Ishikawa (cell line): ENCODE data around the gene HLA-E.
A peak's percentile ranks its signal among the peaks of the same experiment; 100 is the strongest.

Experiments
- EP300 ChIP-seq: IDR thresholded peaks from 2 replicates; pipeline ENCODE4 v1.6.1; 2012; ENCODE audit warnings: borderline replicate concordance
- MAX ChIP-seq: IDR thresholded peaks from 2 replicates; pipeline ENCODE4 v1.6.1; 2012
- RAD21 ChIP-seq: IDR thresholded peaks from 2 replicates; pipeline ENCODE4 v1.6.1; 2012; ENCODE audit warnings: low read depth
- REST ChIP-seq: IDR thresholded peaks from 2 replicates; pipeline ENCODE4 v1.6.1; 2012; ENCODE audit warnings: low read depth, mild to moderate bottlenecking
- TEAD4 ChIP-seq: IDR thresholded peaks from 2 replicates; pipeline ENCODE4 v1.6.1; 2012
- YY1 ChIP-seq: IDR thresholded peaks from 2 replicates; pipeline ENCODE4 v1.6.1; 2012; ENCODE audit warnings: low read depth

GRCh38 chr6:30515944-30516753, 26.8 kb downstream of the HLA-E start:
- TF ChIP-seq EP300 (peak; percentile 33; the same call in 1 of the 2 replicates), RAD21 (no peak), YY1 (0 out of 2 replicates have a peak, but pooled peaks have one; percentile 39), REST (no peak), MAX (no peak; the same call in 1 of the 2 replicates), TEAD4 (no peak)
